Progenitor cell of endocrine pancreas (in vitro differentiated cells): Measurements from ENCODE around the gene KCNH1. TPM values are rescaled to one million over a fixed set of nuclear protein-coding genes. Genes with fewer than 3 reads are reported as not detected.
"Not testable (repeated sequence)": the region's sequence is repeated elsewhere in the genome, so short reads cannot be mapped to it uniquely, and the experiment has no call there.

Experiments used
- DNase-seq: peaks from one replicate; pipeline ENCODE4 v3.0.0; 2021; ENCODE audit warnings: low spot score; ENCODE audit not compliant: unreplicated experiment
- H3K27ac Mint-ChIP-seq: 2 replicates; pipeline ENCODE4 v1.8.0; 2021; ENCODE audit warnings: mild to moderate bottlenecking, moderate library complexity, mixed read lengths
- H3K27me3 Mint-ChIP-seq: 2 replicates; pipeline ENCODE4 v1.8.0; 2021; ENCODE audit warnings: mixed read lengths
- H3K36me3 Mint-ChIP-seq: 2 replicates; pipeline ENCODE4 v1.8.0; 2022; ENCODE audit warnings: mixed read lengths; ENCODE audit not compliant: insufficient read depth
- H3K4me1 Mint-ChIP-seq: 2 replicates; pipeline ENCODE4 v1.8.0; 2021; ENCODE audit warnings: low read depth, mixed read lengths
- H3K4me3 Mint-ChIP-seq: 2 replicates; pipeline ENCODE4 v1.8.0; 2021; ENCODE audit warnings: low read depth, mild to moderate bottlenecking, moderate library complexity, mixed read lengths
- H3K9me3 Mint-ChIP-seq: 2 replicates; pipeline ENCODE4 v1.8.0; 2021; ENCODE audit warnings: low read depth, mixed read lengths
- total RNA-seq: library from RNA; stranded (reverse); gene quantifications from 2 replicates; pipeline ENCODE4 v1.2.1, GENCODE V29; 2021
- TF ChIP-seq, protein P1 (sequence below): fragments of 200-600 bp; sonication (generic); IDR thresholded peaks from one replicate; pipeline ENCODE4 v1.5.0; 2021; ENCODE audit warnings: antibody characterized with exemption, mild to moderate bottlenecking; ENCODE audit not compliant: unreplicated experiment

Gene KCNH1
- total RNA-seq, 1 donor from 2014 or later, result 0.38 TPM

DNA sequence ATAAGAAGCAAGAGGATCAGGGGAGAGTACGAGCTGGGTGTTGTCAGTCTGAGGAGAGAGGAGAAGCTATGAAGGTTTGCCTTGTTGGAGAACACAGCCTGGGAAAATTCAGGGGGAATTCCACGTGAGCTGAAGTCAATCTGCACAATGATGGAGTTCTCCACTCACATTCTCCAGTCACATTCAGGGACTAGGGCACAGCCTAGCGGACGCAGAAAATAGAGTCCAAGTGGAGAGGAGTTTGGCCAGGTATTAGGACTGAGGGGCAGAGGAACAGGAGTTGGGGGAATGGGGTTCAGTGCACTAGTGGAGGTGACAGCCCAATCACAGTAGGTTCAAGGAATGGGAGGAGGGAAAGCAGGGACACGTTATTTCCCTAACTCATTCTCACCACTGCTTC is 124.0 kb downstream of the KCNH1 start:
- Mint-ChIP-seq H3K36me3 (no peaks in the 10 kb centered on the region), H3K27ac (no peak overlapping the region), H3K4me1 (no peaks in the 10 kb centered on the region), H3K9me3 (no peaks in the 10 kb centered on the region), H3K27me3 (peaks cover 6% of the 10 kb centered on the region), H3K4me3 (no peak overlapping the region)
- no peak for DNase-seq
- TF ChIP-seq, protein P1, sequence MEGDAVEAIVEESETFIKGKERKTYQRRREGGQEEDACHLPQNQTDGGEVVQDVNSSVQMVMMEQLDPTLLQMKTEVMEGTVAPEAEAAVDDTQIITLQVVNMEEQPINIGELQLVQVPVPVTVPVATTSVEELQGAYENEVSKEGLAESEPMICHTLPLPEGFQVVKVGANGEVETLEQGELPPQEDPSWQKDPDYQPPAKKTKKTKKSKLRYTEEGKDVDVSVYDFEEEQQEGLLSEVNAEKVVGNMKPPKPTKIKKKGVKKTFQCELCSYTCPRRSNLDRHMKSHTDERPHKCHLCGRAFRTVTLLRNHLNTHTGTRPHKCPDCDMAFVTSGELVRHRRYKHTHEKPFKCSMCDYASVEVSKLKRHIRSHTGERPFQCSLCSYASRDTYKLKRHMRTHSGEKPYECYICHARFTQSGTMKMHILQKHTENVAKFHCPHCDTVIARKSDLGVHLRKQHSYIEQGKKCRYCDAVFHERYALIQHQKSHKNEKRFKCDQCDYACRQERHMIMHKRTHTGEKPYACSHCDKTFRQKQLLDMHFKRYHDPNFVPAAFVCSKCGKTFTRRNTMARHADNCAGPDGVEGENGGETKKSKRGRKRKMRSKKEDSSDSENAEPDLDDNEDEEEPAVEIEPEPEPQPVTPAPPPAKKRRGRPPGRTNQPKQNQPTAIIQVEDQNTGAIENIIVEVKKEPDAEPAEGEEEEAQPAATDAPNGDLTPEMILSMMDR, result no peak

- Mint-ChIP-seq H3K27ac (no peak overlapping the region), H3K4me3 (no peak overlapping the region), H3K9me3 (no peaks in the 10 kb centered on the region), H3K4me1 (no peaks in the 10 kb centered on the region), H3K27me3 (peaks cover 3% of the 10 kb centered on the region), H3K36me3 (no peaks in the 10 kb centered on the region)
- no peak for DNase-seq
- TF ChIP-seq, protein P1, result no peak
Measured at GRCh38 chr1:211007830-211008229, 126.1 kb downstream of the KCNH1 start.

- not testable (repeated sequence) for H3K4me1 Mint-ChIP-seq, H3K27me3 Mint-ChIP-seq, H3K36me3 Mint-ChIP-seq, DNase-seq, H3K4me3 Mint-ChIP-seq, H3K27ac Mint-ChIP-seq
- H3K9me3 Mint-ChIP-seq, result peaks cover 12% of the 10 kb centered on the region
Measured at GRCh38 chr1:210995931-210996330, 138.0 kb downstream of the KCNH1 start.

DNA sequence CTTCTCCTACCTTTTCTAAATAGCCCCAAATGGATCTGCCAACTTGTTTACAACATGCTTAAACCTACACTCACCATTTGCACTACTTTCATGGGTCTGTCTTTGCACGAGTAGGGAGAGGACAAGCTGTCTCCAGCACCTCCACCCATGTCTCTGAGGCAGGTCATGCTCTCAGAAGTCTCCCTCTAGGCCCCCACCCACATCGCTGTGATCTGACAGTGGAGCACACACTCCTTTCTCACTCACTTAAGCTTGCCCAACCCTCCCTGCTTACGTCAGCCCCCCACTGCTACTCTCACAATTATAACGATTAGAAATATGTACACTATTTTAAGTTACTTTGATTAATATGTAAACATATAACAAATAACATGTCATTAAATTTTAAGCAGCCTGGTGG is 141.1 kb downstream of the KCNH1 start:
- DNase-seq, result no peak
- Mint-ChIP-seq H3K4me1 (no peaks in the 10 kb centered on the region), H3K27me3 (no peaks in the 10 kb centered on the region), H3K9me3 (peaks cover 17% of the 10 kb centered on the region), H3K36me3 (no peaks in the 10 kb centered on the region), H3K27ac (no peak overlapping the region), H3K4me3 (no peak overlapping the region)
- TF ChIP-seq, protein P1, result no peak

DNA sequence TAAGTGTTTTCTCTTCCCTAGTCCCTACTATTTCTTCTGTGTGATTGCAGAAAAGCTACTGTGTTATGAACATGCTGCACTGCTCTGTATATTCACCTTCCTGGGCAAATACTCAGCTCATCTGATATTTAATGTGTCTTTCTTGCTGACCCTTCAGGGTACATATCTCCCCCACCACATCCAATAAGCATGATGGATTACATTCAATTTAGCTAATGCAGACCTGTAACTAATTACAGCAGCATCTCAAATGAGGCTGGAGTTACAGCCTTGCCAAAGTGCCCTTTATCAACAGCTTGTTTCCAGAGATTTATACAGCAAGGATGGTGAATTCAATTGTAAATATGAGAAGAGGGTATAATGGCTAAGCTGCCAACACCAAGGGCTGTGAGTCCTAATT is 144.0 kb downstream of the KCNH1 start:
- Mint-ChIP-seq H3K4me3 (no peak overlapping the region), H3K27ac (no peak overlapping the region), H3K27me3 (no peaks in the 10 kb centered on the region), H3K4me1 (no peaks in the 10 kb centered on the region), H3K36me3 (no peaks in the 10 kb centered on the region), H3K9me3 (peaks cover 19% of the 10 kb centered on the region)
- DNase-seq, result no peak
- TF ChIP-seq, protein P1, result no peak

- no peak for DNase-seq
- H3K36me3 Mint-ChIP-seq, result no peaks in the 10 kb centered on the region
- no peak overlapping the region for H3K27ac Mint-ChIP-seq
- peaks cover 14% of the 10 kb centered on the region for H3K9me3 Mint-ChIP-seq
- TF ChIP-seq, protein P1, result no peak
- no peak overlapping the region for H3K4me3 Mint-ChIP-seq
- no peaks in the 10 kb centered on the region for H3K4me1 Mint-ChIP-seq
- no peaks in the 10 kb centered on the region for H3K27me3 Mint-ChIP-seq
Measured at GRCh38 chr1:210981490-210981889, 152.5 kb downstream of the KCNH1 start.
